HG03095 (cell line): ENCODE data around the gene FLNC.

Source experiments
- ATAC-seq: cut with Tn5 transposase; IDR thresholded peaks from one replicate; pipeline ENCODE4 v1.9.1; 2021; ENCODE audit warnings: moderate library complexity; ENCODE audit not compliant: unreplicated experiment

Gene FLNC

GRCh38 chr7:128801667-128802418, 28.4 kb upstream of the FLNC start:
- no peak for ATAC-seq

GRCh38 chr7:128804484-128804883, 25.7 kb upstream of the FLNC start:
- no peak for ATAC-seq

GRCh38 chr7:128805225-128805624, 25.0 kb upstream of the FLNC start:
- no peak for ATAC-seq

- no peak for ATAC-seq
These were observed 23.0 kb upstream of the FLNC start for GRCh38 chr7:128807191-128807590.

- no peak for ATAC-seq
These were observed 20.8 kb upstream of the FLNC start for GRCh38 chr7:128809363-128809762.

DNA sequence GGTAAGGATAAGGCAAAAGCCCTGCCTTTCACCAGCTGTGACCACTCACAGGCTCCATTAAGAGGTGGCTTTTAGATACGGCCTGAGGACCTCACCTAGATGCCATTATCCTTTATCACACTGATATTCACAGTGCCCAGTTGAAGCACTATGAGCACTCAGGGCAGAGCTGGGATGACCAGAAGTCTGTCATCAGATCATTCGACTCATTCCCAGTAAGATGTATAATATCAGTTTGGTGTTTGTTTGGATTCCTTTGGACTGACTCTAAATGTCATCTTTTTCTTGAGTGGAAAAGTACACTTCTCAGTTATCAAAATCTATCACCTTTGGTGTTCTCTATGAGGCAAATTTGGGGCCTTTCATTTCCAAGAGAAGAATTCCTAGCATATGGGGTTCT, 19.7 kb upstream of the FLNC start:
- ATAC-seq, result no peak

DNA sequence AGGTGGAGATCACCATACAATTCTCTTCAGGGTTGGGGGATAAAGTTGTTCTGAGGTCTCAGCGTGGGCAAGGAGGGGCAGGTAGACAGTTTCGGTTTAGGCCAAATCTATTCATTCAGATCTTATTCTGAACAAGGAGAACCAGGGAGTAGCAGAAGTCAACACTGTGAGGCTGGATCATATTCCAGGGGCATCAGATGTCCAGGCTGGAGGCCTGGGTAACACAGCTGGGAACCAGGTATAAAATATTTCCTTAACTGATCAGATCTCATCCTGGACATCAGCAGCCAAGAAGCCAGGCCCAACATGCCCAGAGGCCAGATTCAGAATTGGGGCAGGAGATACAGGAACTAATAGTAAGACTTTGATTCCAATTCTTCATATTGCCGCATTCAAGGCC, 19.2 kb upstream of the FLNC start:
- ATAC-seq, result no peak

- ATAC-seq, result no peak
These were observed 18.4 kb upstream of the FLNC start for GRCh38 chr7:128811631-128812430.

GRCh38 chr7:128812514-128813168, 17.6 kb upstream of the FLNC start:
- no peak for ATAC-seq

DNA sequence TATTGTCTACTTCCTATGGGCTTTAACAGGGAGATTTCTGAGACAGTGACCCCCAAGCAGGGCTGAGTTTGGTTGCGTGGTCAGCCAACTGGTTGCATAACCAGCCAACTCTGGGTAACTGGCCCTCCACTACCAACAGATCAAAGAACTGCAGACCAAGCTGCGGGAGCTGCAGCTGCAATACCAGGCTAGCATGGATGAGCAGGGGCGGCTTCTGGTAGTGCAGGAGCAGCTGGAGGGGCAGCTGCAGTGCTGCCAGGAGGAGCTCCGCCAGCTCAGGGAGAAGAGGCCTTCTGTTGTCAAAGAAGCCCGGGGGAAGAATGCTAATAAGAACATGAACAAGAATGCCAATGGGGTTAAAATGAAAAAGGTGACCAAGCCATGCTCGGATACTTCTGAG, 15.7 kb upstream of the FLNC start:
- no peak for ATAC-seq

DNA sequence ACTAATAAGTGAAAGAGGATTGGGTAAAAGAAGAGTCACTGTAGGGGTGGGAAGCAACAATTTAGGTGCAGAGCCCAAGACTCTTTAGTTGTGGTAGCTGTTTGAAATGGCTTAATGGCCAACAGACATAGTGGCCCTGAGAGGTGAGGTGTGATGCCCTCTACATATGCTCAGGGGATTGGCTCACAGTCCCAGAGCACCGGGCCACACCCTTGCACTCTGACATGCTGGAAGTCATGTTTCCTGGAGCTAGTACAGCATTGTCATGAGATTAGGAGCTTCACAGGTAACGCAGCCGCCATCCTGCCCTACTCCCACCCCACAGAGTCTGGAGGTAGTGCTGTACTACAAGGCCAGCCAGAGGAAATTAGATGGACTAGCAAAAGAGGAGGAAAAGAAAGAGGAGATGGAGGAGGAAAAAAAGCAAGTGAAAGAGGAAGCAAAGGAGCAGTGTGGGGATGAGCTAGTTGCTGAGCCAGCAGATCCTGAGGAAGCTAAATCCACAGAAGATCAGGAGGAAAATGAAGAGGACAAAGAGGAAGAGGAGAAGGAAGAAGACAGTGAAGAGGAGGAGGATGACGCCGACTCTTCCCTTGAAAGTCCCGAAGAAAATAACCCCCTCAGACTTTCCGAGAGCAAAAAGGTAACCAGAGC, 14.8 kb upstream of the FLNC start:
- no peak for ATAC-seq

DNA sequence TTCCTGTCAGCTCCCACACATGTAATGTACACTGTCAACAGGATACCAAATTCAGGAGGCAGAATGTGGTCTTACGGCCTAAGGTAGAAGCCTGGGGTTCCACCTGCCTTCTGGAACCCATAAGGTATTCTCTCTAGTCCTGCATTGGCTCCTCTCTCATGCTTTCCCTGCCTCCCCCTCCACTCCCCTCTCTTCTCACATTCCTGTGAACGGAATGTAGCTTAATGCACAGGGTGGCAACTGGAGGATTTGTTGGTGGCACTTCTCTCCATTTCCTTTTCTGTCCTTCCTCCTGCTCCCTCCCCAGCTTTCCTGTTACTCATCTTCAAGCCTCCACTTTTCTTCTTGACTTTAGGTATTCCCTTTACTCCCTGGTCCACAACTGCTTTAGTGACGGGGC, 11.5 kb upstream of the FLNC start:
- no peak for ATAC-seq

GRCh38 chr7:128821724-128822123, 8.5 kb upstream of the FLNC start:
- no peak for ATAC-seq

DNA sequence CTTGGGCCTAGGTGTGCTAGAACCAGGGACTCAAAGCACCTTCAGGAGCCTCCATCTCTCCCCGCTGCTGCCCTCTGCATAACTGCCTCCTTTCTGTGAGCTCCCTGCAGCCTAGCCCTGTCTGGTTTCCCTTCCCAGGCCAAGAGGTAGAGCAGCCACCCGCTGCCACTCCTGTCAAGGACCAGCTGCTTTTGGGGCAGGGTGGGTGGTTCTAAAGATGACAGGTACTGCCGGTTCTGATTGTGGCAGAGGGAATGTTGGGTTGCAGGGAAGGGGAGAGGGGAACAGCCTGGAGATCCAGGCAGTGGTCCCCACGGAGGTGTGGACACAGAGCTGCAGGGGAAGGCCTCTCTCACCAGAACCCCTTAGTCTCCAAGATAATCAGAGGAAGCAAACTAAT, 3.7 kb upstream of the FLNC start:
- no peak for ATAC-seq

DNA sequence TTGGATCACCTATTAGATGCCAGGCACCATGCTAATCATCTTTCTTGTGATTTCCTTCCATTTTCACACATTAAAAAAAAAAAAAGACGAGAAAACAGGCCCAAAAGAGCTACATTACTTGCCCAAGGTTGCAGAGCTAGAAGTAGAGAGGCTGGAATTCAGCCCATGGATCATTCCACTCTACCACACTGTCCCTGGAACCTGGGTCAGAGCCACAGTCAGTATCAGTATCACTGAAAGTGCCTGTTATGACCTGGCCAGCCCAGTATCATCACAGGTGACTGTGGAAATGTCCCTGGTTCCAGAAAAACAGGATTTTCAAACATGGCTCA, 3.3 kb upstream of the FLNC start:
- ATAC-seq, result no peak

DNA sequence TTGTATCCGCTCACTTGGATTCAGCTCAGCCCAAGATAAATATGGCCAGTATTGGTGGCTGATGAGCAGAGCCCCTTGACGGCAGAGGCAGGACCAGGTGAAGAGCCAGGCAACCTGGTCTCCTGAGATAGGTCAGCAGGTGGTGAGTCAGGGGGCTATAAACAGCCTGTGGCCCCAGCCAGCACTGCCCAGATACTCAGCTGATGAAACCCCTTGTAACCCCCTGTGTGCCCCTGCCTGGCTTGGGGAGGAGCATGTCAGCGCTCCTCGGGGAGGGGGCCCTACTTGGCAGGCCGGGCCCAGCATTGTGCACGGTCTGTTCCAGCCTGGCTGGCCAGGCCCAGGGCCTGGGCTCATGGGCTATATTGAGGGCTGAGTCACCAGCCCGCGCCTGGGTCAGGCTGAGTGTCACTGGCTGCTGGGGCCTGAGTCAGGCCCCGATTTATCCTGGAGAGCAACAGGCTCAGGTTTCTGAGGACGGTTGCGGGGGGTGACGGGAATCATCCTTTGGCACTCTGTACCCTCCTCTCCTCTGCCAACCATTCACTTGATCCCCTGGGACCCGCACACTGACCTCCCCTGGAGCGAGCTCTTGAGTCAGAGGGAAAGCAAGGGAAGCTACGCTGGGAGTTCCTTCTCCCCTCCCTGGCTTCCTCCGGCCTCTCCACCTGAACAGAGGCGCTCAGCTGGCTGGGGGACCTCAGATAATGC, 2.8 kb upstream of the FLNC start:
- no peak for ATAC-seq

DNA sequence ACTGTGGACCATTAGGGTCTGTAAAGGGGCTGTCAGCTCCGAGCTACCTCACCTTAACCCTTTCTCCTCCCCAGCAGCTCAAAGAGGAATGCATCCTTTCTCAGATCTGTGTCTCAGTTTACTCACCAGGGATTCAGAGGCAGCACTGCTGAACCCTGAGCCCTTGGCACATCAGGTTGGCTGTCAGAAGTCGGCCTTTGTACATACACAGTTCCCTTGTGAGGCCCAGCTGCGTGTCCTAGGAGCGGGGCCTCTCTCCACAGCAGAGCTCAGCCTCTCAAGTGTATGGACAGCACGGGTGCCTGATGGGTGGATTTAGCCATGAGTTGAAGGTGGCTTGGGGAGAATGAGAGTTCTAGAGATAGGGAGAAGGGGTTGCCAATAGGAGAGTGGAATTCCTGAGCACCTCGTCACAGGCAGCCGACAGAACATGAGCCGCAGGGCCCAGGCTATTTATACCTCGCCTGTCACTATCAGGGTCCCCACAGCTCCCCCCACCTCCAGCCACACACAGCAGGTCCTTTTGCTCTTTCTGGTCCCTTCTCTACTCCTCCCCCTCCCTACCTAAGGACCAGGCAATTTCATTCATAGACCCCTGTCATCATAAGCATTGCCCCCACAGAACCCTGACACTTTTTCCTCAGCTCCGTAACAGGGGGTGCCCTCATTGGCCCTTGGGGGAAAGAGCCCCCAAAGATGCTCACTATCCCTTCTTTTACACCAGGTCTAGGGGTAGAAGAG, 2.1 kb upstream of the FLNC start:
- ATAC-seq, result no peak

- ATAC-seq, result no peak
These were observed 627 bp upstream of the FLNC start for GRCh38 chr7:128829391-128830166.

GRCh38 chr7:128831178-128831993, 1.2 kb downstream of the FLNC start:
- ATAC-seq, result no peak
